Occipital lobe (tissue), 2 donors: Measurements from ENCODE around the gene RGL4. TPM values are rescaled to one million over a fixed set of nuclear protein-coding genes. Genes with fewer than 3 reads are reported as not detected.

ENCODE experiments used
- DNase-seq: peaks from one replicate; lab custom pipeline; 2025; lab: John Stamatoyannopoulos, UW
- total RNA-seq: library from RNA; depleted of rRNA; stranded (reverse); fragments of >200 nt; gene quantifications from one replicate; pipeline ENCODE4 v1.2.3, GENCODE V29; 2014

The RGL4 gene
- total RNA-seq, 1 donor from 2014 or later: not detected

GRCh38 chr22:23678133-23678532 lies 12.7 kb upstream of the RGL4 start:
- no peak for DNase-seq

GRCh38 chr22:23681026-23681809 lies 9.6 kb upstream of the RGL4 start:
- no peak for DNase-seq

- no peak for DNase-seq
These were observed 8.7 kb upstream of the RGL4 start for GRCh38 chr22:23682077-23682476.

- DNase-seq: no peak
These were observed 7.9 kb upstream of the RGL4 start for GRCh38 chr22:23682827-23683355.

- DNase-seq: no peak
These were observed 7.3 kb upstream of the RGL4 start for GRCh38 chr22:23683545-23683944.

GRCh38 chr22:23684026-23684425 lies 6.8 kb upstream of the RGL4 start:
- no peak for DNase-seq

- DNase-seq: no peak
These were observed 6.2 kb upstream of the RGL4 start for GRCh38 chr22:23684561-23685031.

GRCh38 chr22:23685205-23685784 lies 5.5 kb upstream of the RGL4 start:
- no peak for DNase-seq

GRCh38 chr22:23686416-23687024 lies 4.3 kb upstream of the RGL4 start:
- no peak for DNase-seq

GRCh38 chr22:23688121-23688520 lies 2.7 kb upstream of the RGL4 start:
- no peak for DNase-seq

GRCh38 chr22:23688571-23688970 lies 2.2 kb upstream of the RGL4 start:
- no peak for DNase-seq

- no peak for DNase-seq
These were observed 1.4 kb upstream of the RGL4 start for GRCh38 chr22:23689414-23689813.

- no peak for DNase-seq
These were observed 1.1 kb downstream of the RGL4 start for GRCh38 chr22:23691748-23692423.

- DNase-seq: no peak
These were observed 1.9 kb downstream of the RGL4 start for GRCh38 chr22:23692598-23693291.

GRCh38 chr22:23693979-23694680 lies 3.3 kb downstream of the RGL4 start:
- no peak for DNase-seq

GRCh38 chr22:23695141-23695540 lies 4.3 kb downstream of the RGL4 start:
- DNase-seq: no peak

GRCh38 chr22:23695571-23696325 lies 4.9 kb downstream of the RGL4 start:
- no peak for DNase-seq

GRCh38 chr22:23696326-23696851 lies 5.6 kb downstream of the RGL4 start:
- DNase-seq: no peak
